Mesendoderm (in vitro differentiated cells): ENCODE data around the gene COX7C.

Experiments
- DNase-seq: peaks from one replicate; pipeline ENCODE4 v3.0.0; 2013
- H2AK5ac ChIP-seq: 2 replicates; pipeline ENCODE4 v1.6.1; 2013; ENCODE audit warnings: low read length, inconsistent platforms
- H2BK120ac ChIP-seq: 2 replicates; pipeline ENCODE4 v1.6.1; 2013; ENCODE audit warnings: low read depth, mild to moderate bottlenecking, low read length, moderate library complexity, mixed read lengths
- H2BK15ac ChIP-seq: replicated peaks from 2 replicates; pipeline ENCODE4 v1.6.1; 2013; ENCODE audit warnings: low read depth, mild to moderate bottlenecking, moderate library complexity
- H2BK5ac ChIP-seq: 2 replicates; pipeline ENCODE4 v1.6.1; 2013; ENCODE audit warnings: low read length, inconsistent platforms
- H3K18ac ChIP-seq: 2 replicates; pipeline ENCODE4 v1.6.1; 2013; ENCODE audit warnings: mild to moderate bottlenecking, low read length, mixed read lengths
- H3K23ac ChIP-seq: one replicate; pipeline ENCODE4 v1.6.1; 2013; ENCODE audit warnings: low read length
- H3K27ac ChIP-seq: 2 replicates; pipeline ENCODE4 v1.5.1; 2013; ENCODE audit warnings: low read depth, mild to moderate bottlenecking, inconsistent platforms, low read length, moderate library complexity
- H3K27me3 ChIP-seq: 2 replicates; pipeline ENCODE4 v1.6.1; 2013; ENCODE audit warnings: low read length, control low read depth, mild to moderate bottlenecking, inconsistent platforms; ENCODE audit not compliant: insufficient read depth, poor library complexity
- H3K36me3 ChIP-seq: 2 replicates; pipeline ENCODE4 v1.6.1; 2013; ENCODE audit warnings: low read length, inconsistent platforms; ENCODE audit not compliant: control insufficient read depth, insufficient read depth
- H3K4ac ChIP-seq: one replicate; pipeline ENCODE4 v1.6.1; 2013; ENCODE audit warnings: low read depth, mild to moderate bottlenecking, low read length, moderate library complexity
- H3K4me1 ChIP-seq: 2 replicates; pipeline ENCODE4 v1.6.1; 2013; ENCODE audit warnings: low read depth, low read length, inconsistent platforms; ENCODE audit not compliant: control insufficient read depth
- H3K4me2 ChIP-seq: 2 replicates; pipeline ENCODE4 v1.6.1; 2013; ENCODE audit warnings: low read length
- H3K4me3 ChIP-seq: 2 replicates; pipeline ENCODE4 v1.5.1; 2013; ENCODE audit warnings: mild to moderate bottlenecking, low read length
- H3K56ac ChIP-seq: one replicate; pipeline ENCODE4 v1.6.1; 2013; ENCODE audit warnings: low read length
- H3K79me1 ChIP-seq: 2 replicates; pipeline ENCODE4 v1.6.1; 2013; ENCODE audit warnings: low read length, inconsistent platforms
- H3K79me2 ChIP-seq: 2 replicates; pipeline ENCODE4 v1.6.1; 2013; ENCODE audit warnings: mild to moderate bottlenecking, low read length; ENCODE audit not compliant: control insufficient read depth, insufficient read depth
- H3K9ac ChIP-seq: 2 replicates; pipeline ENCODE4 v1.6.1; 2013; ENCODE audit warnings: low read length, inconsistent platforms
- H4K5ac ChIP-seq: one replicate; pipeline ENCODE4 v1.6.1; 2013; ENCODE audit warnings: low read length
- H4K8ac ChIP-seq: one replicate; pipeline ENCODE4 v1.6.1; 2013; ENCODE audit warnings: low read depth, mild to moderate bottlenecking, control low read depth, low read length, moderate library complexity
- WGBS: extraction: QIAGEN DNeasy Blood & Tissue Kit; methylation state at CpG from one replicate; pipeline ENCODE4 v1.1.7; 2013; ENCODE audit warnings: low lambda C conversion rate, missing lambda C conversion rate; ENCODE audit not compliant: insufficient coverage; ENCODE audit errors: extremely low coverage; 5-methylcytosine and 5-hydroxymethylcytosine counted together

COX7C gene

DNA sequence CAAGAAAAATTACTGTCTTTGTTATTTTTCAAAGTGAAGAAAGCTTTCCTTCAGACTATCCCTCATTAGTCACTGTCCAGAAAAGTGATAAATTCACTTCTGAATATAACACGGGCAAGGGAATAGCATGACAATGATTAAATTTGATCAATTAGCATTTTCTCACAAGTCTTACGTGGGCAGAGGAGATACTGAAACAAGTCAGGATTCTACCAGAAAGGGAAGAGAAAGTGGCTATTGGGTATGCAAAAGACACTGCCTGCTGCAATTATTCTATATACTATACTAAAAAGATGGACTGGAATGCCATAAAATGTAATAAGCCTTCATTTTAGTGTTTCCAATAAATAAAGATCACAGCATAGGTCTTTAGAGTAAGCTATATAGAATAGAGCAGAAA lies 7.4 kb downstream of the COX7C start:
- no peak overlapping the region for H3K23ac ChIP-seq
- H2BK15ac ChIP-seq, result no peak overlapping the region
- no peaks in the 10 kb centered on the region for H3K27me3 ChIP-seq
- no peaks in the 10 kb centered on the region for H3K4me1 ChIP-seq
- no CpG with 5 or more reads among the region's 2 CpGs for WGBS
- H2BK120ac ChIP-seq, result no peak overlapping the region
- DNase-seq, result no peak
- H3K4ac ChIP-seq, result no peak overlapping the region
- H4K5ac ChIP-seq, result no peak overlapping the region
- H2AK5ac ChIP-seq, result no peak overlapping the region
- no peak overlapping the region for H2BK5ac ChIP-seq
- peaks cover under 1% of the 10 kb centered on the region for H3K79me1 ChIP-seq
- no peak overlapping the region for H3K9ac ChIP-seq
- no peak overlapping the region for H4K8ac ChIP-seq
- no peak overlapping the region for H3K56ac ChIP-seq
- no peaks in the 10 kb centered on the region for H3K79me2 ChIP-seq
- no peak overlapping the region for H3K4me3 ChIP-seq
- H3K36me3 ChIP-seq, result no peaks in the 10 kb centered on the region
- no peak overlapping the region for H3K18ac ChIP-seq
- H3K27ac ChIP-seq, result no peak overlapping the region
- no peak overlapping the region for H3K4me2 ChIP-seq

DNA sequence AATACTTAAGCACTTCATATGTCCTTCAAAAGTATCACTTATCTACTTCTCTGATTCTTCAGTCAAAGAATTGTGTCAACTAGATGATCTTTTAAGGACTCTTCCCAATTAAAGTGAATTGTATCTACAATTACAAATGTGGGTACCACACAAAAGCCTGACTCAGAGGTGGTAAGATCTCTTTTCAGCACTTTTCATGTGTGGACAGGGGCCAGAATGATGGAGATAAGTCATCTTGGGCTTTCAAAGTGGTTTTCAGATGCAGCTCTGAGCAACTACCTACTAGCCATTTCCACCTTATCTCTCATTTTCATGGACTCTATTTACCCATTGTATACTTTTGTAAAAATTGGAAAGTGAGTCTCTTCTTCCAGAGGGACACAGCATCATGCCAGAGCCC lies 8.4 kb downstream of the COX7C start:
- H3K79me1 ChIP-seq, result no peaks in the 10 kb centered on the region
- no peak overlapping the region for H2BK120ac ChIP-seq
- H3K4ac ChIP-seq, result no peak overlapping the region
- H3K4me2 ChIP-seq, result no peak overlapping the region
- H3K18ac ChIP-seq, result no peak overlapping the region
- no peak overlapping the region for H4K5ac ChIP-seq
- H4K8ac ChIP-seq, result no peak overlapping the region
- no peak overlapping the region for H3K9ac ChIP-seq
- no peak overlapping the region for H3K27ac ChIP-seq
- H3K4me3 ChIP-seq, result no peak overlapping the region
- H3K4me1 ChIP-seq, result no peaks in the 10 kb centered on the region
- H2BK15ac ChIP-seq, result no peak overlapping the region
- no peak overlapping the region for H3K56ac ChIP-seq
- H3K79me2 ChIP-seq, result no peaks in the 10 kb centered on the region
- no peaks in the 10 kb centered on the region for H3K36me3 ChIP-seq
- DNase-seq, result no peak
- H3K27me3 ChIP-seq, result no peaks in the 10 kb centered on the region
- no peak overlapping the region for H2AK5ac ChIP-seq
- no peak overlapping the region for H2BK5ac ChIP-seq
- H3K23ac ChIP-seq, result no peak overlapping the region

DNA sequence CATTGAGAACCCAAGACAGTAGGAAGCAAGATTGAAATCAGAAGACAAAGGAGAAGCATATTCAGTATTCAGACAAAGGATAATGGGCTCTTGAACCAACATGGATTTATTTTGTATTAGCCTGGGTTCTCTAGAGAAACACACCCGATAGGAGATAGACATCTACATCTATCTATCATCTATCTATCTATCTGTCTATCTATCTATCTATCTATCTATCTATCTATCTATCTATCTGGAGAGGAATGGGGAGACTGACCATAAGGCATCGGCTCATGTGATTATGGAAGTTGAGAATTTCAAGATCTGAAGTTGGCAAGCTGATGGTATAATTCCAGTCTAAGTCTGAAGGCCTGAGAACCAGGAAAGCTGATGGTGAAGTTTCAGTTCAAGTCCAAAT lies 13.4 kb downstream of the COX7C start:
- H2BK5ac ChIP-seq, result no peak overlapping the region
- H3K79me1 ChIP-seq, result no peaks in the 10 kb centered on the region
- H2BK120ac ChIP-seq, result no peak overlapping the region
- H2BK15ac ChIP-seq, result no peak overlapping the region
- no peaks in the 10 kb centered on the region for H3K27me3 ChIP-seq
- H3K18ac ChIP-seq, result no peak overlapping the region
- no peaks in the 10 kb centered on the region for H3K79me2 ChIP-seq
- H3K27ac ChIP-seq, result no peak overlapping the region
- H3K23ac ChIP-seq, result no peak overlapping the region
- no peak overlapping the region for H4K5ac ChIP-seq
- no peak overlapping the region for H2AK5ac ChIP-seq
- H3K56ac ChIP-seq, result no peak overlapping the region
- H4K8ac ChIP-seq, result no peak overlapping the region
- DNase-seq, result no peak
- no peaks in the 10 kb centered on the region for H3K36me3 ChIP-seq
- no peak overlapping the region for H3K4ac ChIP-seq
- no peak overlapping the region for H3K4me2 ChIP-seq
- WGBS, result no CpG with 5 or more reads among the region's 2 CpGs
- H3K4me1 ChIP-seq, result no peaks in the 10 kb centered on the region
- no peak overlapping the region for H3K9ac ChIP-seq
- no peak overlapping the region for H3K4me3 ChIP-seq

- H2BK5ac ChIP-seq, result no peak overlapping the region
- WGBS, result no CpG with 5 or more reads among the region's 2 CpGs
- no peak overlapping the region for H3K9ac ChIP-seq
- H3K79me2 ChIP-seq, result no peaks in the 10 kb centered on the region
- H3K79me1 ChIP-seq, result no peaks in the 10 kb centered on the region
- H3K23ac ChIP-seq, result no peak overlapping the region
- no peak overlapping the region for H3K4me2 ChIP-seq
- no peaks in the 10 kb centered on the region for H3K36me3 ChIP-seq
- no peaks in the 10 kb centered on the region for H3K27me3 ChIP-seq
- H4K8ac ChIP-seq, result no peak overlapping the region
- H3K4me3 ChIP-seq, result no peak overlapping the region
- H3K4ac ChIP-seq, result no peak overlapping the region
- no peak for DNase-seq
- no peak overlapping the region for H3K56ac ChIP-seq
- no peak overlapping the region for H3K27ac ChIP-seq
- H2BK15ac ChIP-seq, result no peak overlapping the region
- no peak overlapping the region for H2AK5ac ChIP-seq
- no peaks in the 10 kb centered on the region for H3K4me1 ChIP-seq
- no peak overlapping the region for H3K18ac ChIP-seq
- no peak overlapping the region for H2BK120ac ChIP-seq
- H4K5ac ChIP-seq, result no peak overlapping the region
These were observed 23.3 kb downstream of the COX7C start for GRCh38 chr5:86640998-86641397.

- peak overlapping the region; percentile 68 for H3K18ac ChIP-seq
- peak; percentile 8 for DNase-seq
- H3K4ac ChIP-seq, result peak overlapping the region; percentile 27
- H3K27me3 ChIP-seq, result no peaks in the 10 kb centered on the region
- no peak overlapping the region for H3K56ac ChIP-seq
- no peaks in the 10 kb centered on the region for H3K36me3 ChIP-seq
- no peak overlapping the region for H2BK15ac ChIP-seq
- no peaks in the 10 kb centered on the region for H3K79me1 ChIP-seq
- H3K27ac ChIP-seq, result no peak overlapping the region
- H4K5ac ChIP-seq, result no peak overlapping the region
- no peak overlapping the region for H2BK5ac ChIP-seq
- H3K9ac ChIP-seq, result no peak overlapping the region
- H4K8ac ChIP-seq, result no peak overlapping the region
- H2BK120ac ChIP-seq, result no peak overlapping the region
- no peak overlapping the region for H3K4me3 ChIP-seq
- no CpG with 5 or more reads among the region's 3 CpGs for WGBS
- H2AK5ac ChIP-seq, result no peak overlapping the region
- no peak overlapping the region for H3K4me2 ChIP-seq
- H3K4me1 ChIP-seq, result no peaks in the 10 kb centered on the region
- H3K79me2 ChIP-seq, result no peaks in the 10 kb centered on the region
- H3K23ac ChIP-seq, result no peak overlapping the region
These were observed 27.1 kb downstream of the COX7C start for GRCh38 chr5:86644843-86645242.

GRCh38 chr5:86645885-86646284 lies 28.1 kb downstream of the COX7C start:
- Histone ChIP-seq H3K27ac (no peak overlapping the region), H3K27me3 (no peaks in the 10 kb centered on the region), H3K23ac (no peak overlapping the region), H2BK5ac (no peak overlapping the region), H3K18ac (no peak overlapping the region), H3K56ac (no peak overlapping the region), H3K79me1 (no peaks in the 10 kb centered on the region), H4K5ac (no peak overlapping the region), H3K4ac (no peak overlapping the region), H2BK15ac (no peak overlapping the region), H3K36me3 (no peaks in the 10 kb centered on the region), H3K4me1 (no peaks in the 10 kb centered on the region), H3K9ac (no peak overlapping the region), H3K4me3 (no peak overlapping the region), H3K79me2 (no peaks in the 10 kb centered on the region), H3K4me2 (no peak overlapping the region), H2AK5ac (no peak overlapping the region), H4K8ac (no peak overlapping the region), H2BK120ac (no peak overlapping the region)
- no peak for DNase-seq
